Endothelial cell of coronary artery (primary cell): ENCODE data around the gene CERS2. TPM values are rescaled to one million over a fixed set of nuclear protein-coding genes. Genes with fewer than 3 reads are reported as not detected.

Source experiments
- total RNA-seq: library from RNA; depleted of rRNA; stranded (reverse); fragments of >200 nt; gene quantifications from 2 replicates; pipeline ENCODE4 v1.2.3, GENCODE V29; 2014

Gene CERS2, protein sequence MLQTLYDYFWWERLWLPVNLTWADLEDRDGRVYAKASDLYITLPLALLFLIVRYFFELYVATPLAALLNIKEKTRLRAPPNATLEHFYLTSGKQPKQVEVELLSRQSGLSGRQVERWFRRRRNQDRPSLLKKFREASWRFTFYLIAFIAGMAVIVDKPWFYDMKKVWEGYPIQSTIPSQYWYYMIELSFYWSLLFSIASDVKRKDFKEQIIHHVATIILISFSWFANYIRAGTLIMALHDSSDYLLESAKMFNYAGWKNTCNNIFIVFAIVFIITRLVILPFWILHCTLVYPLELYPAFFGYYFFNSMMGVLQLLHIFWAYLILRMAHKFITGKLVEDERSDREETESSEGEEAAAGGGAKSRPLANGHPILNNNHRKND
- 65.1 and 87.3 TPM in 2 replicates for total RNA-seq

DNA sequence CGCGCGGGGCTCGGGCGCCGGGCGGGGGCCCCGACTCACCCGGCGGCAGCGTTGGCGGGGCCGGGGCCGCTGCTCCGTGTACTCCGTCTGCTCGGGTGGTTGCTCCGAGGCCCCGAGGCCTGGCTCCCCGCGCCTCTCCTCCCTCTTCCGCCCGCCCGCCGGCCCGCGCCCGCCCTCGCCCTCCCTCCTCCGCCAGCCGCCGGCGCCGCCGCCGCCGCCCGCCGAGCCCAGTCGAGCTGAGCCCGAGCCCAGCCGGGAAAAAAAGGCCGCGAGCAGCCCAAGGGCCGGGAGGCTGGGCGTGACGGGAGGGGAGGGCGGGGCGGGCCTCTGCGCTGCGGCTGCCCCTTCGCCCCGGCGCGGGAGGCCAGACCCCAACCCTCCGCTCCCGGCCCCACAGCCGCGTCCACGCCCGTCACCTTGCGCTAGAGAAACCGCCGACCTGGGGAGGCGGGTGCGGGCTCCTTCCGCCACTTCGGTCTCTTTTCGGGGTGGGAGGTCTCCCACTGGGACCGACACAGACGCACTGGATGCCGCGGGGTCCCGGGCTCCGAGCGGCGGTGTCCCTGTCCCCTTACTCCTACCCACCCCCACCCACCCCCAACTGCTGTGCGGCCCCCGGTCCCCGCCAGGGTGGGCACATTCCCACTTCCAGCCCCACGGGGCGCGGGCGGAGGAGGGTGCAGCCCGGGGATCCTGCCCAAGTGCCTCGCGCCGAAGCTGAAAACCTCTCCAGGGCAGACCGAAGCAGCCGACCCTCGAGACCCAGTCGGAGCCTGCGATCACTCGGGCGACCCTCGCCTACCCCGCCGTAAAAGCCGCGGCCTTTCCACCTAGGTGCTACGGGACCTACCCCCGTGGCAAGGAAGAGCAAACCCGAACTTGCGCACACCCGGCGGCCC lies at the start of gene CERS2:
TSS of gene CERS2 (minus strand) at position 256 of the 899 bp plus-strand sequence. CDS start 5,745 bp downstream, outside the sequence.

DNA sequence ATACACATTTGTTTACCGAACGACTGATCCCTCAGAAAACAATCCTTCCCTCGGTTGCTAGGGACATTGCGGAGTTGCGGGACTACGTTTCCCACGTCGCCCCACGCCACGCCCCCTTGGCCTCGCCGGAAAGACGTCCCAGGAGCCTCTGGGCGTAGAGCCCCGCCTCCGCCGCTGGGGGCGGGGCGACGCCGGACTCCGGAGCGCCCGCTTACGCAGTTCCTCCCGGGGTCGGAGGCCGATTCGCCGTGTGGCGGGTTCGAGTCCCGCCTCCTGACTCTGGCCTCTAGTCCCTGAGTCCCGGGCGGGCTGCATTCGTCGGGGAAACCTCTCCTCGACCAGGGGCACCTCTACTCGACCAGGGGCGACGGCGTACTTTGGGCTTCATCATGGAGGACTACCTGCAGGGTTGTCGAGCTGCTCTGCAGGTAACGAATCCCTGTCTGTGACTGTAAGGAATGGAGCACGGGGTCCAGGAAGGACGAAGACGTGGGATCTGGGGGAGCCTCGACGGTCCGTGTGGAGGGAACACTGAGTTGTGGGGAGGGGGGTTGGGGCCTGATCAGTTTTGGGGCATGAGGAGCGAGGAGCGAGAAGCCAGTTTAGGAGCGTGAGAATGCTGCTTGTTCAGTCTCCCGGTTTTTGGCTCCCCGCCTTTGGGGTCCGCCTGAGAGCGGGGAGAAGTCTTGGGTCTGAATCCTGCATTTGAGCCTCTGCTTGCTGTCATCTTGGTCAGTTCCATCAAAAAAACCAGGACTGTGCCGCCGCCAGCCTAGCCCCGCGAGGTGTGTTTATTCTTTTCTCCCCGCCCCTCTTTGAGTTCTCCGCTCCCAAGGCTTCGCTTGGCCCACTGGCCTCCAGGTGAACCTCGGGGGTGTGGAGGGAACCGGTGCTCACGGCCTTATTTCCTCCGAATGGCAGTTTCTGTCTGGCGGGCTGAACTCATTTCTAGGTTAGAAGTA lies 33.9 kb upstream of the CERS2 start, which contains the start of gene PRUNE1:
TSS of gene PRUNE1 (plus strand) at position 206 of the 962 bp plus-strand sequence. CDS start at position 390, 184 bp downstream.

DNA sequence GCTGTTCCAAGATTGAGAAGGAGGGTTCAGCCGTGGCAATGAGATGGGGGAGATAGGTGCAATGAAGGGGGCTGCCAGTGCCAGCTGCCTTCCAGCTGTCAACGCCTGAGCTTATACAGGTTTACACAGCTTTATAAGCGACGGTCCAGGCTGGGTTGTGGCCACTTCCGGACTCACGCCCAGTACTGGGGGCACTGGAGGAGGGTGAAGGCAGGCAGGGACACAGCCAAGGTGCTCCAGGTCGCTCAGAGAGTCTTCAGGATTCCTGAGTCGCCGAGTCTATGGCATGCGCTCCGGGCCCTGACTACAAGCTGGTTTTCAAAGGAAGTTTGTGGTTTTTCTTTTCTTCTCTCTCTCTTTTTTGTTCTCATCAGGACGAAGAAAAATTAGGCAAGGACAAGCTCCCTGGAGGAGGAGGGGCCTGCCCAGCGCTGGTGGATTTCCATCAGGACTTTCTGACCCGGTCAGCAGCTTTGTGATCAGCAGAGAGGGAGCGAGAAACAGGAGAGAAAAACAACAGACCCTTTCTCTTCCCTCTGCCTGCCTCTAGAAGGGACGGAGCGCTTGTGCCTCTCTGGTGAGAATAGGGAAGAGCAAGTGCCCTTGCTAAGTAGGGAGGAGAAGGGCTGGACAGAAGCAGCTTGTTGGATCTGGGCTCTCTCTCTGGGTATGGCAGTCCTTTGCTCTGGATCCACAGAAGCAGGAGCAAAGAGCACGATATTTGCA lies 31.9 kb upstream of the CERS2 start, which contains the start of gene MINDY1:
TSS of gene MINDY1 (minus strand) at position 576 of the 726 bp plus-strand sequence. CDS start 4,285 bp downstream, outside the sequence.

DNA sequence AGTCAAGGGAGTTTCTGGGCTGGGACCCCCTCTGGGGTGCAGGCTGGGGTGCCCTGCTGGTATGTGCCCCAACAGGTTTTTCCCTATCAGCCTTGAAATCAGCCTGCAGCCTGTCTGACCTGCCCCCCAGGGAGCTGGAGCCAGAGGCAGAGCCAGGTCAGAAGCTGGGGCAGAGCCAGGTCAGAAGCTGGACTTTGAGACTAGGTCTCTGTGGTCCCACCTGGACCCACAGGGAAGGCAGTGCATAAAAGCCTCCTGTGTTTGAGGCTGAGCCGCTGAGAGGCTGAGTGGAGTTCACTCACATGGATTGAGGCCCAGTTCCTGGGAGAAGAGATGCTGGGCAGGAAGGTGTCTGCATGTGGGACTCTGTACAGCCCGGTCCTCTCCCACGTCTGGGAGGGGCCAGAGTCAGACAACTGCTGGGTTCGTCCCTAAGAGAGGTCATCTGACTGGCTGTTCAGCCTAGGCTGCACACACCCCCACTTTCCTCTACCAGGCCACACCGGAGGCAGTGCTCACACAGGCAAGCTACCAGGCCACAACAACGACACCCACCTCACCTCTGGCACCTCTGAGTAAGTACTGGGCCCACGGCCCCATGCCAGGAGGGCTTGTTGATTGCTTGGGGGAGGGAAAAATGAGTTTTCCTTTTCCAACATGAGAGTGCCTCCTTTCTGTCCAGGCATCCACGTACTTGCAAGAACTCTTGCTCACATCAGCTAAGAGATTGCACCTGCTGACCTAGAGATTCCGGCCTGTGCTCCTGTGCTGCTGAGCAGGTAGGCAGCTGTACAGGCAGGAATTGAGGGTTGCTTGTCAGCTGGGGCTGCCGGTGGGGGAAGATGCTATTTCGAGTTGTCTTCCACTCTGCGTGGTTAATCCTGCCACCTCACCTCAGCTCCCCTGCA lies 7.4 kb upstream of the CERS2 start, which contains the start of gene ANXA9:
TSS of gene ANXA9 (plus strand) at position 488 of the 908 bp plus-strand sequence. CDS start 814 bp downstream, outside the sequence.

DNA sequence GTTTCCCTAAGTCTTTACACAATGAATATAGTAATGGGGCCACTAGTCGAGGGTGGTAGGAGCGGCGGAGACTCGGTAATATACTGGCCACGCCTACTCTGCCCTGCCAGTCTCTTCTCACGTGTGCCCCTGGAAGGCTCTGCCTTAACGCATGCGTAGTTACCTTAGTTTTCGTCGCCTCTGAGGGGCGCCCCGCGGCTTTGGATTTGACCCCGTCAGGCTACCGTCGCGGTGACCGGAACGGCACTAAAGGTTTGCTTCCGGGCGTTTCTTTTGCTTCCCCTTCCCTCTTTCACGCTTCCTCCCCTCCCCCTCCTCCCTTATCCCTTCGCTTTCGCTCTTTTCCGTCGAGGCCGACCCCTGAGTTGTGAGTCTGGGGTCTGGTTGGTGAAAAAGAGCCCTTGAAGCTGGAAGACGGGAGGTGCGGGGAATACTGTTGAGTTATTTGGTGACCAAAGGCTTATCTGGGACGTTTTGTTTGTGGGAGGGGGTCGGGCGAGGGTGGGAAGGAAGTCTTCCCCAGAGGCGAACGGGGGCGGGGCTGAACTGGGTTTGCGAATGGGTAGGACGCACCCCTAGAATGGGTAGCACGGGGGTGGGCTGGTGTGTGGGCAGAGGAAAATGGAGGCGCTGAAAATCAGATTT lies 48.4 kb downstream of the CERS2 start, which contains the start of gene SETDB1:
TSS of gene SETDB1 (plus strand) at position 267 of the 645 bp plus-strand sequence. CDS start 1,352 bp downstream, outside the sequence.

Other genes with a start within 250 kb of the CERS2 start
- 10.6 and 12.9 TPM in 2 replicates for gene CTSS, start 209.1 kb downstream of the CERS2 start, total RNA-seq
- gene CTSK, start 166.6 kb downstream of the CERS2 start, total RNA-seq: 2.3 and 3.2 TPM in 2 replicates
- 16.7 and 26.8 TPM in 2 replicates for gene ARNT, start 98.2 kb downstream of the CERS2 start, total RNA-seq
- not detected in 2 replicates for gene CTXND2, start 87.7 kb downstream of the CERS2 start, total RNA-seq
- gene SETDB1, start 48.5 kb downstream of the CERS2 start, total RNA-seq: 34.0 and 35.1 TPM in 2 replicates
- gene ANXA9, start 7.5 kb upstream of the CERS2 start, total RNA-seq: not detected in 2 replicates
- 5.7 and 10.5 TPM in 2 replicates for gene MINDY1, start 32.1 kb upstream of the CERS2 start, total RNA-seq
- 3.1 and 5.5 TPM in 2 replicates for gene PRUNE1, start 33.6 kb upstream of the CERS2 start, total RNA-seq
- under 0.01 and 0.09 TPM in 2 replicates for gene BNIPL, start 61.8 kb upstream of the CERS2 start, total RNA-seq
- 0.81 and 1.3 TPM in 2 replicates for gene C1orf56, start 72.9 kb upstream of the CERS2 start, total RNA-seq
- gene CDC42SE1, start 84.8 kb upstream of the CERS2 start, total RNA-seq: 56.3 and 58.8 TPM in 2 replicates
- 1.8 and 4.8 TPM in 2 replicates for gene MLLT11, start 85.6 kb upstream of the CERS2 start, total RNA-seq
- gene GABPB2, start 95.9 kb upstream of the CERS2 start, total RNA-seq: 6.6 and 8.6 TPM in 2 replicates
- gene SEMA6C, start 171.8 kb upstream of the CERS2 start, total RNA-seq: 8.9 and 11.3 TPM in 2 replicates
- not detected in 2 replicates for gene TNFAIP8L2, start 181.8 kb upstream of the CERS2 start, total RNA-seq
- gene LYSMD1, start 191.1 kb upstream of the CERS2 start, total RNA-seq: 2.9 and 4.8 TPM in 2 replicates
- gene SCNM1, start 191.3 kb upstream of the CERS2 start, total RNA-seq: 20.8 and 21.0 TPM in 2 replicates
- gene TMOD4, start 201.1 kb upstream of the CERS2 start, total RNA-seq: 0.28 and 0.36 TPM in 2 replicates
- gene VPS72, start 215.4 kb upstream of the CERS2 start, total RNA-seq: 56.9 and 58.1 TPM in 2 replicates
- 37.8 and 48.8 TPM in 2 replicates for gene PIP5K1A, start 223.7 kb upstream of the CERS2 start, total RNA-seq